ENCODE measurements around the gene WHAMM. TPM values are rescaled to one million over a fixed set of nuclear protein-coding genes. Genes with fewer than 3 reads are reported as not detected.

The WHAMM gene
- total RNA-seq, 4 donors from 2014 or later = 6.4 to 14.2 (median 8.8) TPM

DNA sequence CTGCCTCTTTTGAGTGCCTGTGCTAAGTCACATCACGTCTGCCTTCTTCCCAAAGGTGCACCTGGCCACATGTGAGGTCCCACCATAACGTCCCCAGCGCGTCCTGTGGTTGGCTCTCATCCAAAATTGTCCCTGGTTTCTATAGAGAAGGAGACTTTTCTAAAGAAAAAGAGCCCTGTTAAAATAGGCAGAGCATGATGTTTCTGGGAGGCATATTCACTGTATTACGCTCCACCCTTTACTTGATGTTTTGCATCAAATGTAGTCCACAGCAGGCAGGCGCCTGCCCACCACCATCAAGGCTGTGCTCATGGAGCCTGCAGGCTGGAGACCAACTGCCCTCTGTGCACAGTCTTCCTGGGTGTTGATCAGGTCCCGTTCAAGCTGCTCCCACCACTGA, 36.3 kb downstream of the WHAMM start:
- Histone ChIP-seq H3K9me3 (no peaks in the 10 kb centered on the region), H3K27me3 (no peaks in the 10 kb centered on the region), H3K4me3 (no peak overlapping the region), H3K36me3 (no peaks in the 10 kb centered on the region), H3K27ac (no peak overlapping the region), H3K4me1 (peaks cover 0 to 11% (median 4%) of the 10 kb centered on the region in 4 donors)
- intact Hi-C loops (cut with DNase I; ENCODE audit: low total_unique reads) (no loop called here), in situ Hi-C loops (cut with MboI; ENCODE audit: low pct_ligation_motif_present in 1 of 4, low pct_unique_long_range_greater_than_20kb in 1 of 4, low sequenced_read_pairs in 3 of 4) (loop anchor here in 1 of 4 donors (25.0 kb wide), 1 partner anchor 167 kb away; the partner anchor contains the start of gene C15orf40)
- no peak for DNase-seq
- TF ChIP-seq, protein P1, sequence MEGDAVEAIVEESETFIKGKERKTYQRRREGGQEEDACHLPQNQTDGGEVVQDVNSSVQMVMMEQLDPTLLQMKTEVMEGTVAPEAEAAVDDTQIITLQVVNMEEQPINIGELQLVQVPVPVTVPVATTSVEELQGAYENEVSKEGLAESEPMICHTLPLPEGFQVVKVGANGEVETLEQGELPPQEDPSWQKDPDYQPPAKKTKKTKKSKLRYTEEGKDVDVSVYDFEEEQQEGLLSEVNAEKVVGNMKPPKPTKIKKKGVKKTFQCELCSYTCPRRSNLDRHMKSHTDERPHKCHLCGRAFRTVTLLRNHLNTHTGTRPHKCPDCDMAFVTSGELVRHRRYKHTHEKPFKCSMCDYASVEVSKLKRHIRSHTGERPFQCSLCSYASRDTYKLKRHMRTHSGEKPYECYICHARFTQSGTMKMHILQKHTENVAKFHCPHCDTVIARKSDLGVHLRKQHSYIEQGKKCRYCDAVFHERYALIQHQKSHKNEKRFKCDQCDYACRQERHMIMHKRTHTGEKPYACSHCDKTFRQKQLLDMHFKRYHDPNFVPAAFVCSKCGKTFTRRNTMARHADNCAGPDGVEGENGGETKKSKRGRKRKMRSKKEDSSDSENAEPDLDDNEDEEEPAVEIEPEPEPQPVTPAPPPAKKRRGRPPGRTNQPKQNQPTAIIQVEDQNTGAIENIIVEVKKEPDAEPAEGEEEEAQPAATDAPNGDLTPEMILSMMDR (IDR thresholded peaks at IDR 0.05) = no peak
- TF ChIP-seq EP300 (IDR thresholded peaks at IDR 0.05; ENCODE audit: low read depth) = no peak
- no peak for TF ChIP-seq POLR2AphosphoS5 (IDR thresholded peaks at IDR 0.05)
- TF ChIP-seq POLR2A (IDR thresholded peaks at IDR 0.05) = no peak
- 73% methylated on average over 7 of the region's 7 CpGs; no CpG with 5 or more reads in 1 of the 2 donors for WGBS, 2 donors (ENCODE audit: low coverage in 1 of 2)

DNA sequence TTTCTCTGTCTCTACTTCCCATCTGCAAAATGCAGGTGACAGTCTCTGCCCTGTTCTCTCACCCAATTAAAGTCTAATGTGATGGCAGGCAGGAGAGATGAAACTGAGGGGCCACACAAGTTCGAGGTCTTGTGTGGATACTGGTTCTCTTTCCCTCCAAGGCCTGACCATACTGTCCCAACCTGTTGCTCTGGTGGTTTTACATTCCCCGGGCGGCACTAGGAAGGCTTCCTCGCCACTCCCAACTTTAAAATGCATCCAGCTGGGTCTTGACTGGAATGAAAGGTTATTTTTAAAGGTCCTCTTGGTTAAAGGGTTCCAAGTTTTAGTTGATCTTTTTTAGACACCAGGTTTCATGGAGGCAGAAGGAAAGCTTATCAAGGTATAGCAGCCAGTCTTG, 37.2 kb downstream of the WHAMM start:
- intact Hi-C loops (cut with DNase I; ENCODE audit: low total_unique reads) (no loop called here), in situ Hi-C loops (cut with MboI; ENCODE audit: low pct_ligation_motif_present in 1 of 4, low pct_unique_long_range_greater_than_20kb in 1 of 4, low sequenced_read_pairs in 3 of 4) (loop anchor here in 1 of 4 donors (25.0 kb wide), 1 partner anchor 166 kb away; the partner anchor contains the start of gene C15orf40)
- no peak for DNase-seq
- H3K9me3 ChIP-seq = no peaks in the 10 kb centered on the region
- H3K4me3 ChIP-seq = no peak overlapping the region
- no peaks in the 10 kb centered on the region for H3K36me3 ChIP-seq
- H3K27me3 ChIP-seq = no peaks in the 10 kb centered on the region
- H3K27ac ChIP-seq = no peak overlapping the region
- H3K4me1 ChIP-seq = peaks cover 0 to 11% (median 4%) of the 10 kb centered on the region in 4 donors
- WGBS, 2 donors (ENCODE audit: low coverage in 1 of 2) = 76% methylated on average over 4 of the region's 4 CpGs; no CpG with 5 or more reads in 1 of the 2 donors
- TF ChIP-seq, protein P1 (IDR thresholded peaks at IDR 0.05) = no peak
- TF ChIP-seq POLR2A (IDR thresholded peaks at IDR 0.05) = no peak
- no peak for TF ChIP-seq EP300 (IDR thresholded peaks at IDR 0.05; ENCODE audit: low read depth)
- no peak for TF ChIP-seq POLR2AphosphoS5 (IDR thresholded peaks at IDR 0.05)

DNA sequence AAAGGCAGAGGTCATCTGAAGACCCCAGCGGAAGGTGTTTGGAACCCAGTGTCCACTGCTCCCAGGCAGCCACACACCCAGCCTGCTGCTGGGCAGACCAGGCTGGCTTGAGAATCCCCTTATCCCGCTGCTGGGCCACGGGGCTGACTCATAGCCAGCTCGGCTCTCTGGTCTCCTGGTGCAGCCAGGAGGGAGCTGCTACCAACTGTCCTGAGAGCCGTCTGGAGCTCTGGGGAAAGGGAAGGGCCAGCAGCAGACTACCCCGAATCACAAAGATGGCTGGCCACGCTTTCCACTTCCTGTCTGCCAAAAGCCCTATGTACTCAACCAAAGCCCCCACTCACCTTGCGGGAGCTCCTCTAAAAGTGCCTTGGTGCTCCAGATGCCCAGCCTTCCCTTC, 38.3 kb downstream of the WHAMM start:
- Histone ChIP-seq H3K36me3 (no peaks in the 10 kb centered on the region), H3K4me1 (peaks cover 0 to 11% (median 4%) of the 10 kb centered on the region in 4 donors), H3K4me3 (no peak overlapping the region), H3K27me3 (no peaks in the 10 kb centered on the region), H3K9me3 (no peaks in the 10 kb centered on the region), H3K27ac (no peak overlapping the region)
- no peak for DNase-seq
- in situ Hi-C loops (cut with MboI; ENCODE audit: low pct_ligation_motif_present in 1 of 4, low pct_unique_long_range_greater_than_20kb in 1 of 4, low sequenced_read_pairs in 3 of 4) = loop anchor here in 1 of 4 donors (25.0 kb wide), 1 partner anchor 165 kb away; the partner anchor contains the start of gene C15orf40
- 76% methylated on average over 7 of the region's 8 CpGs; no CpG with 5 or more reads in 1 of the 2 donors for WGBS, 2 donors (ENCODE audit: low coverage in 1 of 2)
- no peak for TF ChIP-seq POLR2AphosphoS5 (IDR thresholded peaks at IDR 0.05)
- TF ChIP-seq POLR2A (IDR thresholded peaks at IDR 0.05) = no peak
- no peak for TF ChIP-seq EP300 (IDR thresholded peaks at IDR 0.05; ENCODE audit: low read depth)
- TF ChIP-seq, protein P1 (IDR thresholded peaks at IDR 0.05) = no peak
- intact Hi-C loops (cut with DNase I; ENCODE audit: low total_unique reads) = no loop called here

DNA sequence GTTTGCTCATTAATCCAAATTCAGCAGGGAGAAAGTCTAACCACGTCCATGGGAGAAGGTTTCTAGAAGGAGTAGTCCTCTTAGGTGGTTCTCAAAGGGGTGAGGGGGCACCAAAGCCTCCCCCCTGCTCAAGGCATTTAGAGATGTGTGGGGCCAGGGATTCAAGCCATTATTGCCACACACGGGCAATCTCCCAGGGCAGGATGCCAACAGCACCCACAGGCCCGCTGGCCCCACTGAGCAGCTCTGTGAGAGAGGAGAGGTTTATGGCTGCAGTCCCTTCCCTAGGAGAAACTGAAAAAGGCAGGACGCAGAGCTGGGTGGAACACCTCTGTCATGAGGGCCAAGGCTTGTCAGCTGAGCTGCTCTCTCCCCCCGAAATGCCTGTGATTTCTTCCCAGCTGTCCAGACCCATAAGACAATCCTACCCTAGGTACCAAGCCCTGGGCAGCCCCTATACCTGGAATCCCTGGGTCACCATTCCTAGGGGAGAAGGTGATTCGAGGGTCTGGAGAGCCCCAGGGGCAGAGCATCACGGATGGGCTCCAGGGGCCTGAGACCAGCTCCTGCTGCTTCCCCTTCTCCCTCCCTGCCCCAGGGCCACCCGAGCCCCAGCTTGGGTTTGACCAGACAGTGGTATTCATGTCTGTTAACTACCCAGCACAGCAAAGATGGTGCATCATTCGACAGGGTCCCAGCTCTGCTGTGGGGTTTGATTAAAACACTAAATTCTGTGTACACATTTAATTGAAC, 39.0 kb downstream of the WHAMM start:
- Histone ChIP-seq H3K4me1 (peaks cover 0 to 11% (median 4%) of the 10 kb centered on the region in 4 donors), H3K27me3 (no peaks in the 10 kb centered on the region), H3K4me3 (no peak overlapping the region), H3K9me3 (no peaks in the 10 kb centered on the region), H3K36me3 (no peaks in the 10 kb centered on the region), H3K27ac (no peak overlapping the region)
- in situ Hi-C loops (cut with MboI; ENCODE audit: low pct_ligation_motif_present in 1 of 4, low pct_unique_long_range_greater_than_20kb in 1 of 4, low sequenced_read_pairs in 3 of 4) = loop anchor here in 1 of 4 donors (25.0 kb wide), 1 partner anchor 164 kb away; the partner anchor contains the start of gene C15orf40
- WGBS, 2 donors (ENCODE audit: low coverage in 1 of 2) = 83 to 100% methylated on average over 1 to 9 of the region's 9 CpGs
- no peak for DNase-seq
- intact Hi-C loops (cut with DNase I; ENCODE audit: low total_unique reads) = no loop called here
- TF ChIP-seq, protein P1 (IDR thresholded peaks at IDR 0.05) = no peak
- TF ChIP-seq EP300 (IDR thresholded peaks at IDR 0.05; ENCODE audit: low read depth) (no peak), POLR2AphosphoS5 (IDR thresholded peaks at IDR 0.05) (no peak), POLR2A (IDR thresholded peaks at IDR 0.05) (no peak)
